Measurements from ENCODE around the gene FBXO15.

FBXO15 gene, protein sequence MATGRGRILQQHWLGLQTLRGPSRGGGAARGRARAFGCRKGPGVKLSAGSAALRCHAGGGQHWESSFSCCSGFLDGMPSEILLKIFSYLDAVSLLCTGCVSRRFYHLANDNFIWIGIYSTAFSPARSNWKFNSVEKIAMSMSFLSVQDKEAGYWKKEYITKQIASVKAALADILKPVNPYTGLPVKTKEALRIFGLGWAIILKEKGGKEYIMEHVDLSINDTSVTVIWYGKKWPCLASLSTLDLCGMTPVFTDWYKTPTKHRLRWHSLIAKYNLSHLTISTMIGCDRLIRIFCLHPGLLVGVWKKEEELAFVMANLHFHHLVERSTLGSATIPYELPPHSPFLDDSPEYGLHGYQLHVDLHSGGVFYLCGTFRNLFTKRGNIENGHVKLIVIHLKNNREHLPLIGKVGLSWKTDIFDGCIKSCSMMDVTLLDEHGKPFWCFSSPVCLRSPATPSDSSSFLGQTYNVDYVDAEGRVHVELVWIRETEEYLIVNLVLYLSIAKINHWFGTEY

DNA sequence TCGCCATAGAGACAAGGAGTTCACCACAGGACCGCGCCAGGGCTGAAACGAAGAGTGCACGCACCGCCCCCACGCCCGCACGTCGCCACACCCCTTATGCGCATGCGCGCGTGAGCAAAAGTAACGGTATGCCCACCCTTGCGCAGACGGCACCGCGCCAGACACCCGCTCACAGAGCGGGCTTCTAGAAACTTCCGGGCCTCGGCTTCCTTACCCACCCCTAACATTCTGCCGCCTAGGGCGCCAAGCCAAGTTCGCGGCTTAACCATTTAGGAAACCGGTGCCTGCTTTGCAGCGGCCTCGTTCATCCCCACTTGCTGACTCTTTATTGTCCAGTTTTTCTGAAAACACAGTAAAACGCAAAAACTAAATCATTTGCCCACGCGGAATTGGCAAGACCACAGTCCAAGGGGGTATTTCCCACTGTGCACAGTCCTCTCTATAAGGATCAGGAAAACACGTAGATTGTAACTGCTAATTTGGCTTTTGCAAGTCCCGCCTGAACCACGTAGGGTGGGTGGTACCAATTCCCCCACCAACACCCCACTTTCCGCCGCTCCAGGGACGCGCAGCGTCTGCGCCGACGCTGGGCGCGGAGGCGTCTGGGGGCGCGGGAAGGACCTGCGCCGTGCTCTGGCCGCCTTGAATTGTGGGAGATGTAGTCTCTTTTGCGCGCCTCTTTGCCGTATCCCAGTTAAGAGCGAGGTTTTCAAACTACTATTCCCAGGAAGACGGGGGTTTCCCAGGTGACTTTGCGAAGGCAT is at the start of gene FBXO15, which contains the start of gene TIMM21:
FBXO15 (minus strand) TSS at position 56 of the 764 bp plus-strand sequence; CDS start at position 7, 49 bp downstream.
TIMM21 (plus strand) TSS at position 745 of the 764 bp plus-strand sequence. CDS start 286 bp downstream, outside the sequence.
- peak; percentile 91 to 92 for DNase-seq

GRCh38 chr18:74196220-74197119 is 48.8 kb upstream of the FBXO15 start:
- peak; percentile 19 to 34 for DNase-seq

DNA sequence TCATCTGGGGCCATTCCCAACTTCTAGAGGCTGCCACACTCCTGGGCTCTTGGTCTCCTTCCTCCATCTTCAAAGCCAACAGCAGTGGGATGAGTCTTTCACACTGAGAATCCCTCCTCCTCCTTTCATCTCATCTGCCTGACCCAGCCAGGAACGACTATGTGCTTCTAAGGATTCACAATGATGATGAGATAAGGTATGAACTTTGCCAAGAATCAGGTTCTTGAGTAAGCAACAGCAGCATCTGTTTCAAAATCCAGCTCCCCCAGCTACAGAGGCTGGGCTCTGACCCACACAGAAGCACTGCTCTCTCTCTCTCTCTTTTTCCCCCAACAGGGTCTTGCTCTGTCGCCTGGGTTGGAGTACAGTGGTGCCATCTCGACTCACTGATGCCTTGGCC is 47.1 kb upstream of the FBXO15 start:
- DNase-seq = no peak

- DNase-seq = no peak
Measured at GRCh38 chr18:74191577-74191976, 43.9 kb upstream of the FBXO15 start.

DNA sequence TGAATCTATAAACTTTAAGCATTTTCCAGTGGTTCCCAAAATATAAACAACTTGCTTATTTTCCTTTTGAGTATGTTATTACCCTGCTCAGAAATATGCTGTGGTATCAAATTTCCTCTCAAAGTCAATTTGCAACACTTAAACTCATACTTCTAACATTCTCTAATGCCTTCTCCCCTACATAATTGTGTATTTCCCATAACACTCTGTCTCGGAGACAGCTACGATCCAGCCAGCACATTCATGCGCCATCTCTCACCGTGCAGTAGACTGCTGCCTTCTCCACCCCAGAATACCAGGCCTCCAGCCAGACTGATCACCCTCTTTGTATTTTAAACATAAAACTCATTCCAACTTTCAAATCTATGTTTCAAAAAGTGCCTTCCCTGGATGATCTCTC is 42.5 kb upstream of the FBXO15 start:
- no peak for DNase-seq

DNA sequence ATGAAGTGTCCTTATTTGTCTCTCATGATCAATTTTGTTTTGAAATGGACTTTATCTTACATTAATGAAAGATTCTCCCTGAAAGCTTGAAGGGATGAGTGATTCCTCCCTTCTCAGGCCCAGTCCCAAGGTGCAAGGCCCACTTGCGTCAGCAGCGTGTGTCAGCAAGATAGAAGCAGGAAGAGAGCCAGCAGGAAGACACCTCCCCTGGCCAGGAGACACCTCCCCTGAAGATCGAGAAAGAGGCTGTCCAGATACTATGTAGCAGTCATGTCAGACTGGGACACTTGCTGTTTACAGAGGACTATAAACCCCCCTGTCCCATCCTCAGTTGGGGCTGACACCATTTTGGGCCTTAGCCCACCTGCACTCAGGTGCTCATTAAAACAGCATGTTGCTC is 39.0 kb upstream of the FBXO15 start:
- DNase-seq = no peak

- DNase-seq = no peak
Measured at GRCh38 chr18:74185860-74186259, 38.2 kb upstream of the FBXO15 start.

- DNase-seq = no peak
Measured at GRCh38 chr18:74184875-74185274, 37.2 kb upstream of the FBXO15 start.

- DNase-seq = no peak
Measured at GRCh38 chr18:74183130-74183529, 35.5 kb upstream of the FBXO15 start.

DNA sequence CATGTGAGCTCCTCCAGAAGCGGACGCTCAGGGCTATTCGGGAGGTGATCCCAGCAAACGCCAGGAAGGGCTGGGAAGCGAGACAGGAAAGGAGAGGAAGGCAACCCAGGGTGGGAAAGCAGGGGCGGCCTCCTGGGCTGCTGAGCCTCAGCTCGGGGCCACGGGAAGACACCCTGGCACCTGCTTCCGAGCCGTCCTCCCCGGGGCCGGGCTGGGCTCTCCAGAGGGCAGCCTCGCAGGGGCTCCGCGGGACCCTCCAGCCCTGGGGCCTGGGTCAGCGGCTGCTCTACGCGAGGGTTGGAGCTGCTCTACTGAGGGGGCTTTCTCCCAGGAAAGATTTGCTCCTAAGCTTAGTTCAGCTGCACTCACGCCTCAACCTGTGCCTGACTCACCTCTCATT is 34.7 kb upstream of the FBXO15 start:
- no peak for DNase-seq

GRCh38 chr18:74179623-74180199 is 32.1 kb upstream of the FBXO15 start:
- DNase-seq = no peak

GRCh38 chr18:74178884-74179283 is 31.2 kb upstream of the FBXO15 start:
- no peak for DNase-seq

DNA sequence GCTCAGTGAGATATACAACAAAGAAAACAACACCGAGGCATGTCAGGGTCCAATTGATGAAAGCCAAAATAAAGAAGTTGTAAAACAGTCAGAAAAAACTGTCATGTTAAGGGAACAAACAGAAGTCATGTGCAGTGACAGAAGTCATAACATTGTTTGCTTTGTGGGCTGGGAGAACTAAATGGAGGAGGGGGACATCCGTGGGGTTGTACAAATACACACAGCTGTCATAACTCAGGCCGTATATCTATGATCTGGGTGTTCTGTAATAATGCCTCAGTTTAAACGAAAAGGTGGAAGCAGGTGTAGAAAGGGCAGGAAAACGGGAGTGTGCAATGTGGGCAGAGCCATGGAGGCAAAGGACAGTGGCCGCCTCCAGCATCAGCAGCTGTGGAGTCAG is 28.0 kb upstream of the FBXO15 start:
- DNase-seq = no peak

- no peak for DNase-seq
Measured at GRCh38 chr18:74173434-74173750, 25.8 kb upstream of the FBXO15 start.

DNA sequence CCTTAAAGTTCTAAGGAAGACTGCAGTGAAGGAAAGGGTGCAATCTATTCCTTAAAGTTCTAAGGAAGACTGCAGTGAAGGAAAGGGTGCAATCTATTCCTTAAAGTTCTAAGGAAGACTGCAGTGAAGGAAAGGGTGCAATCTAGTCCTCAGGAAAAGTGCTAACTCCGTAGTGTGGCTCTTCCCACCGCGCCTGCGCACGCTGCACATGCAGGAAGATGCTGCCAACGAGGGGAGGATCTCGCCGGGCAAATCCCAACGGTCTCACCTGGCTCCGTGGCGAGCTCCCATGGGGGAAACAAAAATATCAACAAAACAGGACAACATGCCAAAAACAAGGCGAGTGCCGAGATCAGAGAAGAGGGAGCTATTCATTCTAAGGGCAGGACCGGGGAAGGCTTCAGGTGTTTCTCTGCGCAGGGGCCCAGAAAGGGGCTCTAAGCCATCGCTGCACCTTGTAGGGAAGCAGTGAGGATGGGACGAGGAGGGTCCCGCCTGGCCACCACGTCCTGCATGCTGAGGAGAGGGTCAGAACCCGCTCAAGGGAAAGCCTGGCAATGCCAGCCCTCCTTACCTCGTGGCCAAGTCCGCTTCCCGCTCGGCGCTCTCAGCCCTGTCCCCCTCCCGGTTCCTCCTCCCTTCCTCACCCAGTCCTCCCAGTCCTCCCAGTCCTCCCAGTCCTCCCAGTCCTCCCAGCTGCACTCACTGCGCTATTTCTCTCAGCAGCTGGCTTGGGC is 25.2 kb upstream of the FBXO15 start:
- no peak for DNase-seq

GRCh38 chr18:74171910-74172606 is 24.4 kb upstream of the FBXO15 start:
- no peak for DNase-seq

DNA sequence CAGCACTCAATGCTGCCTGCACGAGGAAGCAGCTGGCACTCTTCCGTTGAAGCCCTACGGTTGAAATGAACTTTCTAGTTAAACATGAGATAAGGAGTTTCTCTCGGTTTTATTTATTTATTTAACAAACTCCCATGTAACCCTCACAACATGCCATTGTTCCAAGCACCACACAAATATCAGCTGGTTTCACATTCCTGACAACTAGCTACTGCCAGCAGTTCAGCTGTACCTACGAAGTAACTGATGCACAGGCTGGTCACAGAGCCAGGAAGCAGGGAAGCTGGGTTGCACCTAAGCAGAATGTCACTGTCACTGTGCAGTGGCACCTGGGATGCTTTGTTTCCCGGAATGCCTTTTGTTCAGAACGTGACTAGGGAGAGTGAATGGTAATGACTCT is 18.8 kb upstream of the FBXO15 start:
- no peak for DNase-seq

- DNase-seq = no peak
Measured at GRCh38 chr18:74163019-74163660, 15.5 kb upstream of the FBXO15 start.

GRCh38 chr18:74155276-74155675 is 7.6 kb upstream of the FBXO15 start:
- no peak for DNase-seq

- DNase-seq = no peak
Measured at GRCh38 chr18:74154716-74155115, 7.1 kb upstream of the FBXO15 start.

DNA sequence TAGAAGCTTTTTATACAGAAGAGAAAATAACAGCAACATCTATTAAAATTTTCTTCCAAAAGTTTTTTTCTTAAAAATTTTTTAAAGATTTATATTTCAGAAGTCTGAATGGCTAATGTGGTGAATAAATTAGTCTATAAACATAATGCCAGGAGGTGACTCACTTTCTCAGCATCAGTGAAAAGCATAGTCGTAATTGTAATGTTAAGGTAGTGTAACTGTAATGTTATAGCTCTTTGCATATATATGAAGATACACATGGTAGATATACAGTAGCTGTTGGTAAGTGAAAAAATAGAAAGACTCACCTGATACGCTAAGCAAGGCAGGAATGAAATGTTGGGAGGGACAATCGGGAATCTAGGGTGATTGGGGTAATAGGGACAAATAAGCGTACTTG is 6.2 kb upstream of the FBXO15 start:
- DNase-seq = no peak

Data from activated CD4-positive, alpha-beta T cell treated with anti-CD3 and anti-CD28 coated beads, Interleukin-2, amount 50 U/mL, for 4 hours (primary cell).